HuH-7 (cell line): ENCODE measurements around the gene YTHDF1.
"Not testable (repeated sequence)": the region's sequence is repeated elsewhere in the genome, so short reads cannot be mapped to it uniquely, and the experiment has no call there.

Experiments used
- DNase-seq: peaks from one replicate; pipeline ENCODE4 v3.0.0; 2011; ENCODE audit warnings: low spot score

Gene YTHDF1

DNA sequence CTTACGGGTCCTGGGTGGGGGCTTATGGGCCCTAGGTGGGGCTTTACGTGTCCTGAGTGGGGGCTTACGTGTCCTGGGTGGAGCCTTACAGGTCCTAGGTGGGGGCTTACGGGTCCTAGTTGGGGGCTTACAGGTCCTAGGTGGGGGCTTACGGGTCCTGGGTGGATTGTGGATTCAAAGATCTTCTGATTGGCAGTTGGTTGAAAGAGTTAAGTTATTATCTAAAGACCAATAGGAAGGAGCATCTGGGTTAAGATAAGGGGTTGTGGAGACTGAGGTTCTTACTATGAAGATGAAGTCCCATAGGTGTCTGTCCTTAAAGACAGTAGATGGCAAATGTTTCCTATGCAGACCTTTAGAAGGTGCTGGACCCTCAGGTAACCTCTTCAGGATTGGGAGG, 11.3 kb upstream of the YTHDF1 start:
- no peak for DNase-seq

DNA sequence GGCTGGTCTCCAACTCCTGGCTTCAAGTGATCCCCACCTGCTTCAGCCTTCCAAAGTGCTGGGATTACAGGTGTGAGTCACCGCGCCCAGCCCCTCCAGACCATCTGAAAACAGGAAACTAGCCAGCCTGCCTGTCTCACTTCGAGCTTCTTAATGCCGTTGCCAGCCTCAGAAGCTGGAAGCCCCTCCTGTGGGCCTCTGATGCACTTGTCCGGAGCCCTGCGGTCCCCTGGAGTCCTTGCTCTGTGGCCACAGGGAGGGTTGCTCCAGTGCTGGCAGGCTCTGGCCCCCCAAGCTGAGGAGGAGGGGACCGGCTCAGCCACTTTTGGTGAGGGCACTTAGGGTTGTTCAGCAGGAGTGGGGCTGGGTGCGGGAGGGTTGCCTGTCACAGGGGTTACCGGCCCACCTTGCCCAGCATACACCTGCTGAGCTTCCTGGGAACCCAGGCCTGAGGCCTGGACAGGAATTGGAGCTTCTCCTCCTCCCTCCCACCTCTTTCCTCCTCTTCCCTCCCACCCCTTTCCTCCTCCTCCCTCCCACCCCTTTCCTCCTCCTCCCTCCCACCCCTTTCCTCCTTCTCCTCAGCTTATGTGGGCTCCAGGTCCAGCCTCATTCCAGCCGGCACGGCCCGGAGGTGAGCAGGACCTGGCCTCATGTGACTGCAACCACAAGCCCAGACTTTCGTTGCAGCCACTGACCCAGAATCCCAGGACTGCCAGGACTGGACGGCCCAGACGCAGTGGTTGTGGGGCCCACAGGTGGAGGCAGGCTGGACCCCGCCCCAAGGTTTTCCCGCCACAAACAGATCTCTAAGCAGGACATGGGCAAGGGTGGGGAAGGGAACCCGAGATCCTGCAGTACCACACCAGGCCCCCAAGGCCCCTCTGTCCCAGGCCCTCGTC, 10.4 kb upstream of the YTHDF1 start:
- no peak for DNase-seq

DNA sequence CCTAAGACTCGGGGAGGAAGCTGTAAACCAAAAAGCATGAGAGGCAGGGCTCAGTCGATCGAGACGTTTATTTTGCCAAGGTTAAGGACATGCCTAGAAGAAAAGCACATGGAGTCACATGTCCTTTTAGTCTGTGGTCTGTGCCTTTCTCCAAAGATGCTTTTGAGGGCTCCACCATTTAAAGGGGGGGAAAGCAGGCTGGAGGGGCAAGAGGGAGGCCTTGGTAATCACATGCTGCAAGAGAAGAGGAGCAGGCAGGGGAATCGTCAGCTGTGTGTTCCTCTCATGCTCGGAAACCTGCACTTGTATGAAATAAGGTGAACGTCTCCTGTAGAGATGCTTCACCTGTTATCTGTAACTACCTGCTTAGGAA, 9.1 kb upstream of the YTHDF1 start:
- DNase-seq = no peak

DNA sequence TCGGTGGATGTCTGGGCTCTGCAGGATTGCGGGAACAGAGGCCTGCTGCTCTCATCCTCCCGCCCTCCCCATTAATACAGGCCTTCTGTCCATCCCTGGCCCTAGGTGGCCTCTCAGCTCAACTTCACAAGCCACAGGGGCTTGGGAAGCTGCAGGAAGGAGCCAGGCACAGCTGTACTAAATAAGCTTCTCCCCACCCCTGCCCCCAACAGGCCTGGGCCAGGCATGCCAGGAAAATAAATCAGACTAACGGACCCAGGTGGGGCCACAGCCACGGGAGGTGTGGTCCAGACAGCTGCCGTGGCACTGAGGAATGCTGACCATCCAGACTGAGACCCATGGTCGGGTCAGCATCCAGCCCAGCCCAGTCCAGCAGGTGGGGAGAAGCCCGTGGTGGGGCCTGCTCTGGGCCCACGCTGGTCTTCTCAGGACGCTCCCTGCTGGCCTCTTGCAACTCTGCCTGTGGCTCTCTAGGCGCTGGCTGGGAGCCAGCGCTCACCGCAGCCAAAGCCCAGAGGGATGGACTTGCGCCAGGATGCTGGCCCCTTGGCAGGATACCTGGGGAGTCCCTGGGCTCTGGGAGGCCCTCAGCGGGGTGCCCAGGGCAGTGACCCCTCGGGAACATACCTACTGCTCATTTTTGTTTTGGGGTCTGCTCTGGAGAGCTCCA, 8.6 kb upstream of the YTHDF1 start:
- peak; percentile 71 for DNase-seq

DNA sequence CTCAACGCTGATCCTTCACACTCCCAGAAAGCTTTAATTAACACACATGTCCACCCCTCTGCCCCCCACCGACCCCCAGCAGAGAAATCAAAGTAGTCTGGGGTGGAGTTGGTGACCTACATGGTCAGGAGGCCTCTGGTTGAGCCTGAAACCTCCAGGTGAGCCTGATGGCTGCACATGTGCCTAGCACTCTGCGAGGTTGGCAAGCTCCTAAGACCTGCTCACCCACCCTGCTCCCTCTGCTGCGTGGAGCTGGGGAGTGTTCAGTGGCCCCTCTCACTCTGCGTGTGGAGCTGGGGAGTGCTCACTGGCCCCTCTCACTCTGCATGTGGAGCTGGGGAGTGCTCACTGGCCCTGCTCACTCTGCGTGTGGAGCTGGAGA, 7.9 kb upstream of the YTHDF1 start:
- no peak for DNase-seq

DNA sequence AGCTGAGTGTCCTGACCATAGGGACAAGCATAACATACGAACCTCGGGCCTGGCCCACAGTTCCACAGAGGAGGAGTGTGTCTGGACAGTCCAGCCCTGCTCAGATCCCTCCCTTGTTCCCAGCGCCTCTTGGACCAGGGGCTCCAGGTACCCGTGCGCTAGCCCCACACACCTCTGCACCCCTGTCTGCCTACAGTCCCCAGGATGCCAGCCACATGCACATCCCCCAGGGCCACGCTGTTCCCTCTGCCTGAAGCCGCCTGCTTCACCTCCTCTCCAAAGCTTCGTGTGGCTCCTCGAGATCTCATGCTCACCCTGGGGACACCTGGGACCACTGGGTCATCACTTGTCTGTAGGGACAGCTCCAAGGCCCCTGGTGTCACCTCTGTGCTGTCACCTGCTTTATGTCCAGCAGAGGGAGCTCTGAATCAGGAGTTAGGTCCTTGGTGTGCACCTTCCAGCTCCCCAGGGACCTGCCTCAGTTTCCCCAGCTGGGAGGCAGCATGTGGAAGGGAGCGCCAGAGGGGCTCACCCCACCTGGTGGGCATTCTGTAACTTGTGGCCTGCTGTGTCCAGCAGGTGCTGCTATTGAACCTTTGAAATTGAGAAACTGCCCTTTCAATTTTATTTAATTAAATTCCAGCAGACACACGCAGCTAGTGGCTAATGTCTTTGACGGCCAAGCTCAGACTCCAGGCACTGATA, 7.3 kb upstream of the YTHDF1 start:
- peak; percentile 76 for DNase-seq

DNA sequence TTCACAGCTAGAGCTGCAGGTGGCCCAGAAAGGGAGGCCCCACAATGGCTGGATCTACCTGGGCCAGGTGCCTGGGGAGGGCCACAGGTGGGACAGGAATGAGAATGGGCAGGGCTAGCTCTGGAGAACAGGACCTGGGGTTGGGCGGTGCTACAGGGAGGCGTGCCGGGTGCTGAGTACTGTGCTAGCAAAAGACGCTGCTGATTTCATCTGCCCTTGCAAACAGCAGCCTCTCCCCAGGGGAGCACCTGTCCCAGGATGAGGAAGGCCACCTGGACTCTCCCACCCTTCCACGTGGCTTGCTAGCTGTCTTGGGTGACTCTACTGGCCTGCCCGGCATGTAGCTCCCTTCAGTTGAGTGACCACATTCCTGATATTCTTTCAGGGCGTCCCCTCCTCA, 6.6 kb upstream of the YTHDF1 start:
- DNase-seq = no peak

DNA sequence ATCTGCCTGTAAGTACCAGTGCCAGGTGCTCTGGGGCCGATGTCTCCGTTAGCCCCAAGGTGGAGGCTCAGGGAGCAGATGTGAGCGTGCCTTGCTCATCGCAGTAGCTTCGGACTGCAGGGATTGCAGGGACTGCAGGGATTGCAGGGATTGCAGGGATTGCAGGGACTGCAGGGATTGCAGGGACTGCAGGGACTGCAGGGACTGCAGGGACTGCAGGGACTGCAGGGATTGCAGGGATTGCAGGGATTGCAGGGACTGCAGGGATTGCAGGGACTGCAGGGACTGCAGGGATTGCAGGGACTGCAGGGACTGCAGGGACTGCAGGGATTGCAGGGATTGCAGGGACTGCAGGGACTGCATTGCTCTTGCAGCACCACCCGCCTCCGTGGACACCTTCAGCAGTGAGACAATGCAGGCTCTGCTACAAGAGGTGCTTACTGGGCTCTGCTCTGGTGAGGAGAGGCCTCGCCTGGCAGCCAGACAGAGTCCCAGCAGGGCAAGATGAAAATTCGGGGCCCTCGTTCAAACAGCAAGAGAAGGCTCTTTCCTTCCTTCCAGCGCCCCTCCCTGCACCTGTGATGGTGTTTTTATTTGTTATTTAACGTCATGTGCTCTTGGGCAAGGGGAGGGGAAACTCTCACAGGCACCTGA, 5.6 kb upstream of the YTHDF1 start:
- not testable (repeated sequence) for DNase-seq

DNA sequence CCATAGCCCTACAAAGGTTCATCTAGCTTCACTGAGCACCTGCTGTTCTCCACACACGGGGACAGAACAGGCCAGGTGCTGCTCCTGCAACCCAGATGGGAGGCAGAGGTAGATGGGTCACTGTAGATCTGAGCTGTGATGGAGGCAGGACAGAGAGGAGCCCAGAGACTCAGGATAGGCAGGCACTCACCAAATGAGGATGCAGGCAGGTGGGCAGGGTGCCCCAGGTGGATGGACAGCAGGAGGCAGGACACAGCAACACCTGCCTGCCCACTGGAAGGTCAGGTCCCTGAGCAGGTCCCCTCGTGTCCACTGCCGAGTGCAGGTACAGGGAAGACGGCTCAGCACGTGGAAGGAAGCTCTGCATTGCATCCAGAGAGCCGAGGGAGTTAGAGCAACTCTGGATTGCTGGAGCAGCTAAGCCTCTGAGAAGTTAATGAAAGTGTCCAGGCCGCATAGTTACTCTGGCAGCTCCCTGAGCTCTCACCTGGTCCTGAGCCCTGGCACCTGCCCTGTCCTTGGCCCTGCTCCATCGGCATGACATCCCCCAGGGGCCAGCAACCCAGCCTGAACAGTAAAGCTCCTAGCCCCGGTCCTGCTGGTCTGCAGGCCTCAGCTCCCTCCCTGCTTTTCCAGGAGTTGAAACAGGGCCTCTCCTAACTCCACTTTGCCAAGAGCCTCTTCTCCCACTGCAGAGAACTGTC, 4.9 kb upstream of the YTHDF1 start:
- no peak for DNase-seq

DNA sequence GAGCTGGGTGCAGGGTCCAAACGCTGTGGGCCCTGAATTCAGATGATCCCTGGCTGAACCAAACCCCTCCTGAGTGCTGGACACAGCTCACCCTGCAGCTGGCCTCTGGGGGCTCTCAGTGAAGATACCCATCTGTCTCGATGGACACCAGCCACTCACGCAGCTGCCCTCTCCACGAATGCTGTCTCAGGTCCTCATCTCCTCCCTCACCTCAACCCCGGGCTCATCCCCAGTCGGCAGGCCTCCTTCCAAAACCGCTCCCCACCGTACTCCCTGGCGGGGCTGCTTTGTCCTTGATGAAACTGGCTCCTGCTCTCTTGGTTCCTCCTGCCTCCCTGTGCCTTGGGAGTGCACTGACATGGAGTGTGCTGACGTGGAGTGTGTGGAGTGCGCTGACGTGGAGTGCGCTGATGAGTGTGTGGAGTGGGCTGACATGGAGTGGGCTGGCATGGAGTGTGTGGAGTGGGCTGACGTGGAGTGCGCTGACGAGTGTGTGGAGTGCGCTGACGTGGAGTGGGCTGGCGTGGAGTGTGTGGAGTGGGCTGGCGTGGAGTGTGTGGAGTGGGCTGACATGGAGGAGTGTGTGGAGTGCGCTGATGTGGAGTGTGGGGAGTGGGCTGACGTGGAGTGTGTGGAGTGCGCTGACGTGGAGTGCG, 4.1 kb upstream of the YTHDF1 start:
- no peak for DNase-seq

DNA sequence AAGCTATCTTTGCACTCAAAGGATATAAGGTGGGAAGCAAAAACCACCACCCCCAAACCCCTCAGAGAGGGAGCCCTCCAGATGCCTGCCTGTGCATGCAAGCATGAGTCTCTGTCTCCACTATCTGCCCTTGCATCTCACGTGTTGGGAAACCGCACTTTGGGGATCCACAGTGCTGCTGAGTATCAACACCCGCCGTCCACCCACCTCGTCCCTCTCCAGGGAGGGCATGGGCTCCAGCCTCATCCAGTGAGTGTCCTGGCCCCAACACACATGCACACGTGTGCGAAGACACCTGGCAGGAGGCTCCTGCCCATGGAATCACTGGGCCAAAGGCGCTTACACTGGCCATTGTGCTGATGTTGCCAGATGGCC, 3.5 kb upstream of the YTHDF1 start:
- no peak for DNase-seq

DNA sequence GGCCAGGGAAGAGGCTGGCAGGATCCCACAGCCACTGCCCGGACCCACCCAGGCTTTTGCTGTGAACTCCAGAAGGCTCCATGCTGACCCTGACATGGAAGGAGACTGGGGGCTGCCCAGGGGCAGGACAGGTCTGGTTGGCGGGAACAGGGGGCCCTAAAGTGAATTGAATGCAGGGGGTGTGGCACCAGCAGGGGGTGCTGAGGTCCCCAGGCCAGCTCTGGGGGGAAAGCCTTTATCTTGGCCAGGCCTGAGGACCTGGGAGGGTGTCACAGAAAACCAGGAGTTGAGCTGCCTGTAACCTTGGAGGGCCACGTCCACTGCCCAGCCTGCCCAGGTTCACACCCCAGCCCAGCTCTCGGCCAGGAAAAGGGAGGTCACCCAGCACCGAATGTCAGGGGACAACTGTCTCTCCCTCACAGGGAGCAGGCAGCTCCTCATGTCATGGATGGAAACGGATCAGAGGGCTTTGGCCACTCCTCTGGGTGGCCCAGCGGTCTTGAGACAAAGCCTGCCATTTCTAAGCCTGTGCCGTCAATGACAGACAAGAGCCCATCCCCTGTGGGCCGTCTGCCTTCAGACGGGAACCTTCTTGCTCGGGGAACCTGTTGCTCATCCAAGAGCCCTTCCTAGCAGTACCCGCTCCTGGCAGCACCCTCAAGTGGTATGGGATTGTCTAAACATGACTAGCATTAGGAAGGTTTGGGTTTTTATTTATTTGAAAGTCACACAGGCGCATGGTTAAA, 2.9 kb upstream of the YTHDF1 start:
- DNase-seq = no peak

DNA sequence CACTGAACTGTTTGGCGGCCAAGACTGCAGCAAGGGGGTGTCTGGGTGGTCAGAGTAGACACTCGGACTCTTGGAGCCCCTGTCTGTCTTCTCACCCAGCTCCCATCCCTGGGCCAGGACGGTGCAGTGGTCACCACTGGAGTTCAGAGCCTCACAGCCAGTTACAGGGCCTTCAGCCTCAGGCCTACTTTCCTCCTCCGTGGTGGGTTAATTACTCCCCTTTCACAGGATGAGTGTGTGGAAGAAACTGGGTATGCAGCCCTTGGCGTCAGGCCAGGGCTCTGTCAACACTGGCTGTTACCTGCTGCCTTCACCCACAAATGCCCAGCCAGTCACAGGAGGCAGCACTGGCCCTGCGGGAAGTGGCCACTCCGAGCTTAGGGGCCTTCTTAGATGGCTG, 1.8 kb upstream of the YTHDF1 start:
- DNase-seq = no peak

DNA sequence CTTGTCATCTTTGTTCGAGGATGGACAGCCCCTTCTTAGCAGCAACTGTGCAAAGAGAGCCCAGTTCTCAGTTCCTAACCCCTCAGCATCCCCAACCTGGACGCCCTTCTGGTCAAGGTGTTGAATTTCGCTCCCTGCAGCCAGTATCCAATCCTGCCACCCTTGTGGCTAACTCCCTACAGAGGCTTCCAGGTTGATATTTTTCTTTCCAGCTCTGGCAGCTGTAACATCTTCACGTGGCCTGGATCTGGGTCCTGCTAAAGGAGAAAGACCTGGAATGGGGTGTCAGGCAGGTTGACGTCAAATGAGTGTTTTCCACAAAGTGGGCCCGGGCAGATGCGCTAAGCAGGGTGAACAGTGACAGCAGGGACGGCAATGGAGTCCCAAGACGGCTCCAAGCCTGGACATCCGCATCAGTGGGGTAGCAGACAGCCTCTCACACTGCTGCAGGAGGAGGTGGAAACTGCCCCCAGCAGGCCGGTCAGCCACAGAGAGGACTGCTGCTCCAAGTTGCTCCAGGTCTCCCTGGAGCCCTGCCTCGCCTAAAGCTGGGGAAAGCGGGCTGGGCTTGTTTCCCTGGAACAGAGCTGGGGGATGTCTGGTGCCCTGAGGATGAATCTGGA, 1.0 kb upstream of the YTHDF1 start:
- DNase-seq = peak; percentile 50

DNA sequence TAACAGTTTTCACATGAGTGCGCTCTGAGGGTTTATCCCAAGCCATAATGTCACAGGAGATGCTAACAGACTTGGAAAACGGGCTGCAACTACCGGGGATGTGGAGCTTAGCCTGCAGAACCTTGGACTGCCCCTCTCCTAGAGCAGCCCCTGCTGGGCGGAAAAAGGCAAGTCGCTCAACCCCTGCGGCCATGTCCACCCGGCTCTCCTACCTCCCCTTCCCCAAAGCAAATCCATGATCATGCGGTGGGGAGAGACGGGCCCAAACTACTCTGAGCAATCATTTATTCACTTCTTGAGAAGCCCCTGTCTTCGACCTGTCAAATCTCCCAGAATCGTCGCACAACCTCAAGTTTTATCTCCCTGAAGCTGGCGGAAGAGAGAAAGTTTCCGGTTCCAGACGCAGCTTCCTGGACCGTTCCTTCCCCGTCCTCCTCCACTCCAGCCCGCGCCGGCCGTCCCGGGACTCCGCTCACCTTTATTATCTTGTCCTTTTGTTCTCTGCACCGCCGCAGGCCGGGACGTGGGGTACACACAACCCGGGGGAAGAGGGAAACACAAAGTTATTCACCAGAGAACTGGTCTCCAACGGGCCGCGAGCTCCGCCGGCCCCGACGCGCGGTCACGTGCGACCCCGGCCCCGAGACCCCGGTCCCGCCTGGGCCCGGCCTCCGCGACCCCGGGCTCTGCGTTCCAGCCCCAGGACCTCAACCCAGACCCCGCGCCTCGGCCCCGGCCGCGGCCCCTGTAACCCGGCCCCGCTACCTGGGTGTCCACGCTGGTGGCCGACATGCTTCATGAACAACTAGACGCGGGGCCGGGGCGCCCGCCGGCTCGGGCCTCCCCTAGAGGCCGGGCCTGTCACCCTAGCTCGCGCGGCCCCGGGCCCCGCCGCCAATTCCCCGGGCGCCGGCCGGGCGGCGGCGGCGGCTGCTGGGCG, 560 bp downstream of the YTHDF1 start:
- peak; percentile 96 for DNase-seq

DNA sequence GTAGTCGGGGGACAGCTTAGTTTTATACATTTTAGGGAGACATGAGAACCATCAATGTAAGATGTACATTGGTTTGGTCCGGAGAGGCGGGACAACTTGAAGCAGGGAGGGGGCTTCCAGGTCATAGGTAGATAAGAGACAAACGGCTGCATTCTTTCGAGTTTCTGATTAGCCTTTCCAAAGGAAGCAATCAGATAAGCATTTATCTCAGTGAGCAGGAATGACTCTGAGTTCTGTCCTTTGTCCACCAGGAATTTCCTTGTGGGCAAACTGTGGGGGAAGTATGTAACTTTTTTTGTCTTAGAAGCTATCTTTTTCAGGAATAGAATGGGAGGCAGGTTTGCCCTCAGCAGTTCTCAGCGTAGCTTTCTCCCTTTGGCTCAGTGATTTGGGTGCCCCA, 1.4 kb downstream of the YTHDF1 start:
- DNase-seq = no peak

DNA sequence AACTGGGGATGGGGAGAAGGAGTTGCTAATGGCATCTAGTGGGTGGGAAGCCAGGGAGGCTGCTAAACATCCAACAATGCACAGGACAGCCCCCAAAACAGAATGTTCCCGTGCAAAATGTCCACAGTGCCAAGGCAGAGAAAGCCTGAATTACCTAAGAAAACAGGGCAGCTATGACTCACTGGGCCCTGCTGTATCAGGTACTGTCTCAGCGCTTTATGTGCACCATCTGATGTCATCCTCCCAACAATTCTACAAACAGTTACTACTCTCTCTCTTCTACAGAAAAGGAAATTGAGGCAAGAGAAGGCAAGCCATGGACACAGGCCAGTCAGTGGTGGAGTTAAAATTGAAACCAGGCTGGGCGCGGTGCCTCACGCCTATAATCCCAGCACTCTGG, 3.1 kb downstream of the YTHDF1 start:
- no peak for DNase-seq

DNA sequence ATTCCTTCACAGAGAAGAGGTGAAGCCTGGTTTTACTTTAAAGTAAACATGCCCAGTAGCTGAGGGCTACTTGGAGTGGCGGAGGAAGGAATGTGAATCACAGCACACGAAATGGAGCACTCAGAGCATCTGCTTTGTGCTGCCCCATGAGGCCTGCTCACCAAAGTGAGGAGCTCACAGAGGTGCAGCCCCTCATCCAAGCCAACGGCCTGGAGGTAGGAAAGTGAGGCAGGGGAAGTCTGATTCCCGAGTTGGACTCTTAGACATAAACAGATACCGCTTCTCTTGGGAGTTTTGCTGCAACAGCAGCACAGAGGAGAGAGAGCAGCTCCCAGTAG, 3.6 kb downstream of the YTHDF1 start:
- DNase-seq = no peak

DNA sequence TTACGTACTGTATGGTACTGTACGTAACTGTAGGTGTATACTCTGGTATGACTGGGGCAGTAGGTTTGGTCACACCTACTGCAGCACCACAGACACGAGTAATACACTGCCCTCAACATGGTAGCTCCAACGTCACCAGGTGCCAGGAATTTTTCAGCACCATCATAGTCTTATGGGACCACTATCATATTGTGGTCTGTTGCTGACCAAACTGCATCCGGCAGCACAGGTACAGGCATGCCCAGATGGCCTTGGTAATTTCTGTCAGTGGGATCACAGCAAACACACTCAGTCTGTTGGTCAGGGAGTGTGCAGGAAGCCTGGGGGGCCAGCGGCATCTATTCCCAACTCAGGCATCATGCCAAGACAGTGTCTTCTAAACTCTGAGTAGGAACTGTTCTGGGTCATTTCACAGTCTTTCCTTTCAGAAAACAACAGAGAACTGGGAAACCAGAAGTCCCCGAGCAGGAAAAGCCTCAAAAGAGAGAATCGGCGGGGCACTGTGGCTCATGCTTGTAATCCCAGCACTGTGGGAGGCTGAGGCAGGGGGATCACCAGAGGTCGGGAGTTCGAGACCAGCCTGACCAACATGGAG, 5.8 kb downstream of the YTHDF1 start:
- DNase-seq = no peak
